Measurements from ENCODE around the gene ZNF831.

Gene ZNF831

DNA sequence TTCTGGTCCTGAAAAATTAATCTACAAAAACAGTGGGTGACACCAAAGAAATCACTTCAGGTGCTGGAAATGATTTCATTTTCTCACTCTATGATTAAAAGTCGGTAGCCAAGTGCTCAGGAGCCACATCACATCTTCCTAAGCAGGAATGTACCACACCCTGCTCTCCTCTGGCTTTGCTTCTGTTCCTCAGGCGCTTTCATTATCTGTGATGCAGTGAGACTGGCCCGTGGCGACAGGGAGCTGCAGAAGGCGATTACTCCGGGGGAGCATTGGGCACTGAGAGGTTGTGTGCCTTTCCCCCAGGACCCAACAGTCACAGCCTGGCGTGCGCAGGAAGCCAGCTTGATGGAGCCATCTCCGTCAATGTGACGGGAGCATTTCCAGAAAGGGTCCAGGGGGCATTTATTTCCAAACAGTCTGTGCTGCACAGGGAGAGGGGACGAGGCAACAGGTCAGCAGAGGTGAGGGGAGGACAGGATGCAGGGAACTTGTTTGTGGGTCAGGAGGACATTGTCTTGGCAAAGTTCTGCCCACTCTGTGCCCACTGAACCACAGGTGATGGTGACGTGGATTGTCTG, 5.6 kb upstream of the ZNF831 start:
- FAIRE-seq: no peak
- DNase-seq (ENCODE audit: insufficient read length, low spot score): no peak
- TF ChIP-seq, protein P1, sequence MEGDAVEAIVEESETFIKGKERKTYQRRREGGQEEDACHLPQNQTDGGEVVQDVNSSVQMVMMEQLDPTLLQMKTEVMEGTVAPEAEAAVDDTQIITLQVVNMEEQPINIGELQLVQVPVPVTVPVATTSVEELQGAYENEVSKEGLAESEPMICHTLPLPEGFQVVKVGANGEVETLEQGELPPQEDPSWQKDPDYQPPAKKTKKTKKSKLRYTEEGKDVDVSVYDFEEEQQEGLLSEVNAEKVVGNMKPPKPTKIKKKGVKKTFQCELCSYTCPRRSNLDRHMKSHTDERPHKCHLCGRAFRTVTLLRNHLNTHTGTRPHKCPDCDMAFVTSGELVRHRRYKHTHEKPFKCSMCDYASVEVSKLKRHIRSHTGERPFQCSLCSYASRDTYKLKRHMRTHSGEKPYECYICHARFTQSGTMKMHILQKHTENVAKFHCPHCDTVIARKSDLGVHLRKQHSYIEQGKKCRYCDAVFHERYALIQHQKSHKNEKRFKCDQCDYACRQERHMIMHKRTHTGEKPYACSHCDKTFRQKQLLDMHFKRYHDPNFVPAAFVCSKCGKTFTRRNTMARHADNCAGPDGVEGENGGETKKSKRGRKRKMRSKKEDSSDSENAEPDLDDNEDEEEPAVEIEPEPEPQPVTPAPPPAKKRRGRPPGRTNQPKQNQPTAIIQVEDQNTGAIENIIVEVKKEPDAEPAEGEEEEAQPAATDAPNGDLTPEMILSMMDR (IDR thresholded peaks at IDR 0.05; ENCODE audit: insufficient read depth, missing control alignments): no peak

DNA sequence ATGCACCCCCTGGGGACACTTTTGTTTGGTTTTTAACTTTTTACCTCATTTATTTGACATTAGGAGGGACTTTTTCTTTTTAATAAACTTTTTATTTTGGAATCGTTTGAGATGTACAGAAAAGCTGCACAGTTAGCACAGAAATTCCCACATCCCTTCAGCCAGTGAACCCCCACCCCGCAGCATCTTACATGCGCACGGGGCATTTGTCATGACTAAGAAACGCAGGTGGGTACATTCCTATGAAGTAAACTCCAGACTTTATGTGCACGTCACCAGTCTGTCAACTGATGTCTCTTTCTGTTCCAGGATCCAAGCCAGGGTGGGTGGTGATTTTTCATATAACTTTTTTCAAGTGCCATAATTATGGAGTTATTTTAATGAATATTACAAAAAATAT, 4.9 kb upstream of the ZNF831 start:
- FAIRE-seq (no peak), DNase-seq (ENCODE audit: insufficient read length, low spot score) (no peak)
- TF ChIP-seq, protein P1 (IDR thresholded peaks at IDR 0.05; ENCODE audit: insufficient read depth, missing control alignments): no peak

- DNase-seq (ENCODE audit: insufficient read length, low spot score) (no peak), FAIRE-seq (no peak)
- TF ChIP-seq, protein P1 (IDR thresholded peaks at IDR 0.05; ENCODE audit: insufficient read depth, missing control alignments): peak; percentile 39
Measured at GRCh38 chr20:59159091-59159490, 4.5 kb upstream of the ZNF831 start.

DNA sequence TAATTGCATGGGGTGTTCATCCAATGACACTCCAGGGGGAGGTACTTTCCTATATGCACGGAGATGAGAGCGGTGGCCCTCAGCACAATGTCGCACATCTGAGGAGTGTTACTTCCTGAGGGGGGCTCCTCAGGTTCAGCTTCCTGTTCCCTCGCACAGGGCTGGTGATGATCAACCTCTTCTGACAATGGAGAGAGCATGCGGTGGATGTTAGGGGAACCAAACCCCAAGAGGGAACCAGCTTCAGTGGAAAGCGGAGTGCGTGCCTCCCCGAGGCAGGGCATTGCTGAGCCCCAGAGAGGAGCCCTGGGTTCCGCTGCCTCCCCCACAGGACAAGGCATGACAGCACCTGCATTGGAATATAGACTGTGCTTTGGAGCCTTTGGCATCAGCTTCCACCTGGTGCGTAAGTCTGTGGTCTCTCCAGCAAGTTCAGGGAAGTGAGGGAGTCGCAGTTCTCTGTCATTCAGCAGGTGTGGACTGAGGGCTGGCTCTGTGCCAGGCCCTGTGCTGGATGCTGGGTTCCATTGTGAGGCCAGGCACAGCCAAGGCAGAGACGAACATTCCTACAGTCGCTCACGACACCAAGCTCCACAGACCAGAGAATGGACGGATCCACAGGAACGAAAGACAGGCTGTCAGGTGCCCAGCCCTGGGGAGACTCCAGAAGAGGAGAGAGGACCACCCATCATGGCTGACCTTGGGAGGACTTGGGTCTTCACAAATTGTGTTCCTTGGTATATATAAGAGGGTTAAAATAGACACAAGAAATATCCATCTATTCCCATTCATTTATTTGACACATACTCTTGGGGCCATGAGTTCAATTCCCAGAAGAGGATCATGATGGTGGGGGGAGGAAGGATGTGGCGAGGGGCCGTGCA, 3.9 kb upstream of the ZNF831 start:
- no peak for FAIRE-seq
- TF ChIP-seq, protein P1 (IDR thresholded peaks at IDR 0.05; ENCODE audit: insufficient read depth, missing control alignments): no peak

DNA sequence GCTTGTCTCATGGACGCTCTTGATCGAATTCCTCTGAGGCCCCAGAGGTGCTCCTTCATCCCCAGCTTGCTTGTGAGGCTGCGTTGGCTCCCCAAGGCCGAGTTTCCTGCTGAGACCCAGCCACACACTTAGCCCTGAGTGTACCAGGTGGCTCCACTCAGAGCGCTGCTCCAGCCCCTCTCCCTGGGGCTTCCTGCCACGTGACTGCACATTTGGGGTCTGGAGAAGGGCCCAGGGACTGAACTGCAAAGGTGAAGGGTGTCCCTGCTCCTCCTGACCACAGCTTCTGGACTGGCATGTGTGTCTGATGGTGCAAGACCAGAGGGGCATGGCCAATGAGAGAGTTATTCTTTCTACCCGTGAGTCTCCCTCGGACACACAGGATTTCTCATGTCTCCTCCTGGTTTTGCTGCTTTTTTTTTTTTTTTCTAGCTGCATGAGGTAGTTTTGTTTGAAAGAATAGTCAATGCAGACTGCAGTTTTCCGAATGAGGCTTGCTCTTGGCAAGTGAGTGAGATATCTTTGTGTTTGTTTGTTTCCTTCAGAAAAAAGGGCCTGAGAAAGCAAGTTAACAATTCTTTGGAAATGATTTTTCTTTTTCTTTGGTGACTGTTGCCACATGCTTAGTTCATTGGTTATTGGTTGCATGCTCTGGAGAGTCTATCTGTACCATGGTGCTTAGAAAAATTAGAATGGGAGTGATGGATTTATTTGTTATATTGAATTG, 3.1 kb upstream of the ZNF831 start:
- TF ChIP-seq, protein P1 (IDR thresholded peaks at IDR 0.05; ENCODE audit: insufficient read depth, missing control alignments): no peak
- DNase-seq (ENCODE audit: insufficient read length, low spot score): no peak

More for the DNA sequence above, 3.9 kb upstream of the ZNF831 start:
- DNase-seq (ENCODE audit: insufficient read length, low spot score): no peak

GRCh38 chr20:59161721-59162120, 1.9 kb upstream of the ZNF831 start:
- DNase-seq (ENCODE audit: insufficient read length, low spot score) (no peak), FAIRE-seq (no peak)
- TF ChIP-seq, protein P1 (IDR thresholded peaks at IDR 0.05; ENCODE audit: insufficient read depth, missing control alignments): no peak

More for the DNA sequence above, 3.1 kb upstream of the ZNF831 start:
- no peak for FAIRE-seq
